A549 (cell line): Measurements from ENCODE around the gene ADAMTS14.

Source experiments
- CBX8 ChIP-seq: fragments of 200-600 bp; sonication (generic); IDR thresholded peaks from 2 replicates; pipeline ENCODE4 v1.6.1; 2016
- CTCF ChIP-seq: fragments of >200 bp; sonication (Bioruptor Twin); formaldehyde crosslinking; IDR thresholded peaks from 3 replicates; pipeline ENCODE4 v1.5.1; 2016
- JUN ChIP-seq, 2 experiments: fragments of >200 bp; sonication (Bioruptor Twin); formaldehyde crosslinking; IDR thresholded peaks; 2 replicates in 1 of 2; 3 replicates in 1 of 2; pipeline ENCODE4 v1.6.1; 2016 to 2017
- MYC ChIP-seq: IDR thresholded peaks from 2 replicates; pipeline ENCODE4 v1.6.1; 2012; ENCODE audit warnings: mild to moderate bottlenecking, inconsistent platforms, low read length, improper control_type of control experiment, borderline replicate concordance
- POLR2A ChIP-seq: IDR thresholded peaks from 2 replicates; pipeline ENCODE4 v1.6.1; 2012; ENCODE audit warnings: mild to moderate bottlenecking, low read length
- REST ChIP-seq: fragments of 200-600 bp; sonication (generic); IDR thresholded peaks from 2 replicates; pipeline ENCODE4 v1.6.1; 2016; ENCODE audit warnings: antibody characterized with exemption, mild to moderate bottlenecking, moderate library complexity
- SMC3 ChIP-seq: fragments of >200 bp; sonication (Bioruptor Twin); formaldehyde crosslinking; IDR thresholded peaks from 3 replicates; pipeline ENCODE4 v1.6.1; 2018; ENCODE audit warnings: inconsistent platforms
- SREBF2 ChIP-seq: fragments of 450-650 bp; IDR thresholded peaks from 2 replicates; pipeline ENCODE4 v1.6.1; 2014; ENCODE audit warnings: mild to moderate bottlenecking, moderate library complexity
- TP53 ChIP-seq: fragments of 250-450 bp; sonication (Bioruptor Pico); IDR thresholded peaks from 2 replicates; pipeline ENCODE4 v1.5.0; 2021; ENCODE audit warnings: mild to moderate bottlenecking, moderate library complexity

GRCh38 chr10:70704211-70704610 lies 31.9 kb downstream of the ADAMTS14 start:
- TF ChIP-seq CTCF = no peak
- no peak for TF ChIP-seq SMC3
- no peak for TF ChIP-seq JUN (IDR thresholded peaks at IDR 0.05)
- no peak for TF ChIP-seq POLR2A
- TF ChIP-seq CBX8 = no peak
- TF ChIP-seq MYC = no peak
- no peak for TF ChIP-seq SREBF2
- TF ChIP-seq TP53 = no peak
- no peak for TF ChIP-seq REST
